ENCODE data around the gene PARVA.

PARVA gene

GRCh38 chr11:12376259-12377081 lies 901 bp upstream of the PARVA start:
- no peak for DNase-seq

- DNase-seq = no peak
Measured at GRCh38 chr11:12377824-12378593, 638 bp downstream of the PARVA start.

- no peak for DNase-seq
Measured at GRCh38 chr11:12380565-12381325, 3.4 kb downstream of the PARVA start.

- no peak for DNase-seq
Measured at GRCh38 chr11:12381875-12382274, 4.5 kb downstream of the PARVA start.

GRCh38 chr11:12382451-12382850 lies 5.1 kb downstream of the PARVA start:
- DNase-seq = no peak

GRCh38 chr11:12386309-12386708 lies 8.9 kb downstream of the PARVA start:
- no peak for DNase-seq

GRCh38 chr11:12386745-12387144 lies 9.4 kb downstream of the PARVA start:
- no peak for DNase-seq

GRCh38 chr11:12388173-12388572 lies 10.8 kb downstream of the PARVA start:
- no peak for DNase-seq

GRCh38 chr11:12388939-12389670 lies 11.7 kb downstream of the PARVA start:
- DNase-seq = no peak

- no peak for DNase-seq
Measured at GRCh38 chr11:12389676-12390657, 12.6 kb downstream of the PARVA start.

GRCh38 chr11:12390687-12391110 lies 13.3 kb downstream of the PARVA start:
- DNase-seq = no peak

GRCh38 chr11:12392672-12393071 lies 15.3 kb downstream of the PARVA start:
- DNase-seq = no peak

GRCh38 chr11:12393691-12394090 lies 16.3 kb downstream of the PARVA start:
- DNase-seq = no peak

- DNase-seq = no peak
Measured at GRCh38 chr11:12394601-12395000, 17.2 kb downstream of the PARVA start.

GRCh38 chr11:12395333-12395732 lies 18.0 kb downstream of the PARVA start:
- DNase-seq = no peak

GRCh38 chr11:12397931-12398334 lies 20.6 kb downstream of the PARVA start:
- no peak for DNase-seq

GRCh38 chr11:12399355-12399754 lies 22.0 kb downstream of the PARVA start:
- no peak for DNase-seq

GRCh38 chr11:12402025-12402424 lies 24.7 kb downstream of the PARVA start:
- no peak for DNase-seq

GRCh38 chr11:12402691-12403120 lies 25.3 kb downstream of the PARVA start:
- no peak for DNase-seq

- DNase-seq = no peak
Measured at GRCh38 chr11:12403122-12403996, 26.0 kb downstream of the PARVA start.
